ENCODE results near the gene CLMN.
A peak's percentile ranks its signal among the peaks of the same experiment; 100 is the strongest.

Gene CLMN

GRCh38 chr14:95260537-95261361 is 59.0 kb downstream of the CLMN start:
- no peak for DNase-seq

- no peak for DNase-seq
These were observed 60.7 kb downstream of the CLMN start for GRCh38 chr14:95258754-95259593.

DNA sequence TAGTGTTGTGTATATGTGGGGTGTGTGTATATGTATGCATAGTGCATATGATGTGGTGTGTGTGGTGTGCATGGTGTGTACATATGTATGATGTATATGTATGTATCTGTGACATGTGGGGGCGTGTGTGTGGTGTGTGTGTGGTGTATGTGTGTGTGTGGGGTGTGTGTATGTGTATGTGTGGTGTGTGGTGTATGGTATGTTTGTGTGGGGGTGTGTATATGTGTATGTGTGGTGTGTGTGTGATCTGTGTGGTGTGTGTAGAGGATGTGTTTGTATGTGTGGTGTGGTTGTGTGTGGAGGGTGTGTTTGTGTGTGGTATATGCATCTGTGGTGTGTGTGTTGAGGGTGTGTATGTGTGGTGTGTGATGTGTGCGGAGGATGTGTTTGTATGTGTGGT is 61.6 kb downstream of the CLMN start:
- DNase-seq = no peak

GRCh38 chr14:95257521-95257920 is 62.2 kb downstream of the CLMN start:
- no peak for DNase-seq

DNA sequence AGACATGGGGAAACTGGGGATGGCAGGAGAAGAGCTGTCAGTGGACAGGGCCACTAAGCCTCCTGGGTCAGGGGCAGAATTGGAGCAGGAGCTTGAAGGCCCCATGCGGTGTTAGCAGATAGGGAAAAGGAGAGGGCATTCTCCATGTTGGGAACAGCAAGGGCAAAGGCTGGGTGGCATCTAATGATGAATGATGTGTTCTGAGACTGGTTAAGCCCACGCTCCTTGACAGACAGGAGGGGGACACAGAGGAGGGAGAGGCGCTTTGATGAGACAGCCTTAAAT is 63.0 kb downstream of the CLMN start:
- no peak for DNase-seq

GRCh38 chr14:95256002-95256775 is 63.5 kb downstream of the CLMN start:
- no peak for DNase-seq

GRCh38 chr14:95255487-95255886 is 64.2 kb downstream of the CLMN start:
- DNase-seq = peak in 1 of 2 experiments; percentile 17

DNA sequence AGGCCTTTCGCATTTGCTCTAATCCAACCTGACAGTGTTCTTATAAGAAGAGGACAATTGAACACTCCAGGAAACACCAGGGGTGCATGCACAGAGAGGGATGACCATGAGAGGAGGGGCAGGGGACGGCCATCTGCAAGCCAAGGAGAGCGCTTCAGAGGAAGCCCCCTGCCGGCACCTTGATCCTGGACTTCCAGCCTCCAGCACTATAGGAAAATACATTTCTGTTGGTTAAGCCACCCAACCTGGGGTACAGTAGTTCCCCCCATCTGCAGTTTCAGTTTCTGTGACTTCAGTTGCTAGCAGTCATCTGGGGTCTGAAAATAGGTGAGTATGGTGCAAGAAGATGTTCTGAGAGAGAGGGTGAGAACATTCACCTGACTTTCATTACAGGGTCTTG is 64.7 kb downstream of the CLMN start:
- no peak for DNase-seq

- no peak for DNase-seq
These were observed 65.4 kb downstream of the CLMN start for GRCh38 chr14:95254288-95254687.

GRCh38 chr14:95253039-95253630 is 66.6 kb downstream of the CLMN start:
- DNase-seq = no peak

GRCh38 chr14:95252219-95252618 is 67.5 kb downstream of the CLMN start:
- no peak for DNase-seq

GRCh38 chr14:95250936-95251335 is 68.8 kb downstream of the CLMN start:
- no peak for DNase-seq

GRCh38 chr14:95250140-95250769 is 69.5 kb downstream of the CLMN start:
- DNase-seq = no peak

DNA sequence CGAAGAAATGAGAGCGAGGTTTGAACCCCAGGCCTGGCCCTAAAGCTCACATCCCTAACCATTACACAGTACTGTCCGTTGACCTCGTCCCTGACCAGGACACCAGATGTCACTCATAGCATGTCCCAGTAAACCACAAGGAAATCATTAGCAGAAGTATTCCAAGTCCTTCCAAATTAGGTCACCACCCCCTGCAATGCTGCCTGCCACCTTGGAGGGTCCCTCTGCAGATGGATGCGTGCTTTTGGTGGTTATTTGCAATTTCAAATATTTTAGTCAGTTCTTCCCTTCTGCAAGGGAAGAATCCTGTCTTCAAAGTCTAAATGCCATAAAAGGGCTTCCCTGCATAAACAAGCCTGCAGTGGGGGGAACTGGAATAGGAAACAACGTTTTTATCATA is 71.3 kb downstream of the CLMN start:
- DNase-seq = no peak

DNA sequence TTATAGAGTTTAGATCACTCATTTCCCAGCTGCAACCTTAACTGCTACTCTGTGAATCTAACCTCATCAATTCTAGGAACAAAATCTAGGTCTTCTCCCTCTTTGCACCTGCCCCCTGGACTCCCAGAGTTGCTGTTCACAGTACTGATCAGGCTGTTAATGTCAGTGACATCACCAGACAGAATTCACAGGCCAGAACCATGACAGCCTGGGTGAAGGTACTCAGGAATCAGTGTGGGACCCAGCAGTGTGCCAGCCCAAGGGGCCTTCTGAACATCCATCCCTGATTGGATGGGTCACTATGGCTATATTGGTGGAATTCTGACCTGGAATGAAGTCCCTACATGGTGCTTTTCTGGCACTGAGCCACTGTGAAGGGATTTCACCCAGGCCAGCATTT is 72.8 kb downstream of the CLMN start:
- no peak for DNase-seq

GRCh38 chr14:95245334-95245733 is 74.4 kb downstream of the CLMN start:
- DNase-seq = no peak

DNA sequence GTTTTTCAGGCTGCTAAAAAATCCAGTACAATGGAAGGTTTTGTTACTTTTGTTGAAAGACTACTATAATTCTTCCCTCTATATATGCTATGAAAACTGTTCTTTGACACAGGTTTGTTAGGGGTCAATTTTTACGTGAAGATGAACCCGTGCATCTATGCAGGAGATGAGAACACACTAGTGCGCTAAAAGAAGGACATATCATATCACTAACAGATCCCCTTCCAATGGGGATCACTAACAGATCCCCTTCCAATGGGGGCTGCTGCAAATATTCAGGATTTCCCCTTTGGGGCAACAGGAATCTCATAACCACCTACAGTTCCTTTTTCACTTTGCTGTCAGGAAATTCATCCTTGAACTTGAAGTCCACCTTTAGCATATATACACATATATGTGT is 75.1 kb downstream of the CLMN start:
- DNase-seq = no peak

GRCh38 chr14:95242870-95243269 is 76.8 kb downstream of the CLMN start:
- no peak for DNase-seq

DNA sequence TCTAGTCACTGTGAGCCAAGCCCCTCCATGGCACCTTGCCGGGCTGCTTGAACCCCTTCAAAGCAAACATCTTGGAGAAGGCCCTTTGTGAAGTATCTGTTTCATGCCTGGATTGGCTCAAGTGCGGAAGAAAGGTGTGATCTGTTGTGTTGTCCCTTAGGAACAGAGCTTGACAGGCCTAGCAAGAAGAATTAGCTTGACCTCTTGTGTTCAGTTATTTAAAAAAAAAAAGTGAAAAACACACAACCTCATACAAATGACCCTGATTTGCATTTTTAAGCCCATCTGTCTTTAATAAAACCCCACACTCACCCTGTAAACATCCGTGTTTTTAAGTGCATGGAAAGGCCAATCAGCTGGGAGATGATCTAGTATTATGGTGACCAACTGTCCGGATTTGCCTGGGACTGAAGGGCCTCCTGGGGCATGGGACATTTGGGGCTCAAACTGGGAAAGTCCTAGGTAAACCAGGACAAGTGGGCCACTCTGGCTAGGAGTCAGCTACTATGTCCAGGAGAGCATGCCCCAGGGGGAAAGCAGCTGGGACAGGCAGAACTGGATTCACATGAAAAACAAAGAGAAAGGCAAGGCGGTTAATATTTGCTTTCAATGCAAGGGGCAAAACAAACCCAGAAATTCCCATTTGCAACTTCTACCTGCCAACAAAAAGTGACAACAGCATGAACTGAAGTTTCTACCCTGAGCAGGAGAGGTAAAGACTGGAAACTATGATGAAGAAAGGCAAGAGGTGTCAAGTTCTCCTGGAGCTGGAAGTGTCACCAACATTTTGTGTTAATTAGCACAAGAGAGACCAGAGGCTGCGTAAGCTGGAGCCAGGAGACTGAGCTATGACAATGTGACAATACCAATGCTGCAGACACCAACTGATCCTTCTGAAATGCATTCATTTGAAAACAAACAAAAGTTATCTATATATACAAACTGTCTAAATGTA is 78.6 kb downstream of the CLMN start:
- DNase-seq = no peak

- no peak for DNase-seq
These were observed 81.0 kb downstream of the CLMN start for GRCh38 chr14:95238487-95239298.

- DNase-seq = no peak
These were observed 81.8 kb downstream of the CLMN start for GRCh38 chr14:95237958-95238340.
